Esophagus squamous epithelium (tissue), 4 donors: ENCODE measurements around the gene VPS45.

Experiments used
- POLR2A ChIP-seq, 4 donors: fragments of 450-650 bp; IDR thresholded peaks; one replicate each; pipeline ENCODE4 v1.6.1; 2017; ENCODE audit warnings: antibody characterized with exemption in 4 of 4, mild to moderate bottlenecking in 4 of 4, moderate library complexity in 3 of 4
- TF ChIP-seq, protein P1 (sequence below), 6 experiments: fragments of 450-650 bp in 4 of 6; fragments of 200-600 bp in 2 of 6; sonication (generic) in 2 of 6; IDR thresholded peaks; one replicate each; pipeline ENCODE4 v1.5.1; 2016 to 2019; ENCODE audit warnings: antibody characterized with exemption in 6 of 6, mild to moderate bottlenecking in 4 of 6, moderate library complexity in 4 of 6

DNA sequence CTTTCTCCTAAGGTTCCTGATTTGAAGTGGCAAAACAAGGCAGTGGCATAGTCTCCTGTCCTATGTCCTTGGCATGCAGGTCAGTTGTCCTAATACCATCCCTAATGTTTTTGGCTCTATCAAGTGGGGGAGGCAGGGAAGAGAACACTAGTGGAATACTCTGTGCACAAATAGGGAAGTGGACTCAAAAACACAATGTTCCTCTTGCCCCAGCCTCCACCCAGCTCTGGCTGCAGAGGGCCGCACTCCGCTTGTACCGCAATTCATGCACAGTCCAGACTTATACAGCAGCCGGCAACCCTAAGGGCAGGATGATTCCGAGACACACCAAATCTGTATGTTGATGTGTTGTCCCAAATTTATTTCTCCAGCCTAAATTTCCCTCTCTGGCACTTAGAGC lies 96.6 kb downstream of the VPS45 start:
- TF ChIP-seq, protein P1, sequence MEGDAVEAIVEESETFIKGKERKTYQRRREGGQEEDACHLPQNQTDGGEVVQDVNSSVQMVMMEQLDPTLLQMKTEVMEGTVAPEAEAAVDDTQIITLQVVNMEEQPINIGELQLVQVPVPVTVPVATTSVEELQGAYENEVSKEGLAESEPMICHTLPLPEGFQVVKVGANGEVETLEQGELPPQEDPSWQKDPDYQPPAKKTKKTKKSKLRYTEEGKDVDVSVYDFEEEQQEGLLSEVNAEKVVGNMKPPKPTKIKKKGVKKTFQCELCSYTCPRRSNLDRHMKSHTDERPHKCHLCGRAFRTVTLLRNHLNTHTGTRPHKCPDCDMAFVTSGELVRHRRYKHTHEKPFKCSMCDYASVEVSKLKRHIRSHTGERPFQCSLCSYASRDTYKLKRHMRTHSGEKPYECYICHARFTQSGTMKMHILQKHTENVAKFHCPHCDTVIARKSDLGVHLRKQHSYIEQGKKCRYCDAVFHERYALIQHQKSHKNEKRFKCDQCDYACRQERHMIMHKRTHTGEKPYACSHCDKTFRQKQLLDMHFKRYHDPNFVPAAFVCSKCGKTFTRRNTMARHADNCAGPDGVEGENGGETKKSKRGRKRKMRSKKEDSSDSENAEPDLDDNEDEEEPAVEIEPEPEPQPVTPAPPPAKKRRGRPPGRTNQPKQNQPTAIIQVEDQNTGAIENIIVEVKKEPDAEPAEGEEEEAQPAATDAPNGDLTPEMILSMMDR (IDR thresholded peaks at IDR 0.05), result no peak
- peak in 1 of 4 donors; percentile 22 for TF ChIP-seq POLR2A (IDR thresholded peaks at IDR 0.05)
